ENCODE results near the gene OR2L13. TPM values are rescaled to one million over a fixed set of nuclear protein-coding genes. Genes with fewer than 3 reads are reported as not detected.

The OR2L13 gene
- total RNA-seq, 1 experiment from 2014 or later, result not detected

DNA sequence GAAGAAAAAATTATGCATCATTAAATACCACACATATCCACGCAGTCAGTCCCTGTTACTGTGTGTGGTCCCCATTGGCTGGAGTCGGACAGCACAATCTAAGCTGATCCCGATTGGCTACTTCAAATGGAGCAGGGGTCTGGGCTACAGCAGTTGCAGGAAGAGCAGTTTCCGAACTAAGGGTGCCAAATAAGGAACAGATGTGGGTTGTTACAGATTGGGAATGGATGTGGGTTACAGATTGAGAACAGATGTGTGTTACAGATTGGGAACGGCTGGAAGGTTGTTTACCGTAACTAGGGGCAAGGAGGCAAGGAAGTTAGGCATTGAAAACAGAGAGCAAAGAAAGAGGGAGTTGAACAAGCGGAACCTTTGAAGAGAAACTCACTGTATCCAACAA, 19.9 kb downstream of the OR2L13 start:
- H3K23ac ChIP-seq (ENCODE audit: insufficient read length, low read depth, low read length), result no peak overlapping the region
- H3K9me3 Mint-ChIP-seq, result peaks cover 56 to 62% of the 10 kb centered on the region in 2 experiments
- no peak overlapping the region for H2BK120ac ChIP-seq (ENCODE audit: low read depth, low read length, poor library complexity, severe bottlenecking)
- TF ChIP-seq CTCF (conservative IDR thresholded peaks at IDR 0.05), result no peak
- H3K4me3 Mint-ChIP-seq, result no peak overlapping the region
- H3K27me3 Mint-ChIP-seq (ENCODE audit: low read depth), result peaks cover 3% of the 10 kb centered on the region
- no peak overlapping the region for H3K14ac ChIP-seq (ENCODE audit: insufficient read depth, low read length)
- H3K4me1 Mint-ChIP-seq, result no peaks in the 10 kb centered on the region
- no peak overlapping the region for H4K91ac ChIP-seq (ENCODE audit: insufficient read length, low read depth, low read length)
- H4K8ac ChIP-seq (replicated peaks; ENCODE audit: insufficient read length, low read depth, low read length), result no peak overlapping the region
- no peak overlapping the region for H2BK20ac ChIP-seq (ENCODE audit: low read depth, low read length, poor library complexity, severe bottlenecking)
- H3K4me1 ChIP-seq (ENCODE audit: insufficient read depth, low read length), result no peaks in the 10 kb centered on the region
- no peaks in the 10 kb centered on the region for H3K79me1 ChIP-seq (ENCODE audit: insufficient read depth, low read depth, low read length, poor library complexity, severe bottlenecking)
- H2AFZ ChIP-seq (ENCODE audit: low read length), result no peak overlapping the region
- no peak overlapping the region for H4K5ac ChIP-seq (ENCODE audit: insufficient read length, low read depth, low read length)
- no peak overlapping the region for H3K56ac ChIP-seq (ENCODE audit: insufficient read length, low read depth, low read length)
- no peak overlapping the region for H3K27ac Mint-ChIP-seq
- H2BK5ac ChIP-seq (ENCODE audit: insufficient read length, low read length), result no peak overlapping the region
- no peak overlapping the region for H3K9ac ChIP-seq (ENCODE audit: extremely low read depth, insufficient read length, low read length)
- H2AK5ac ChIP-seq (ENCODE audit: insufficient read length, low read length), result no peak overlapping the region
- WGBS (ENCODE audit: extremely low coverage, insufficient read length, low lambda C conversion rate), result no CpG with 5 or more reads among the region's 7 CpGs
- no peaks in the 10 kb centered on the region for H3K27me3 ChIP-seq (ENCODE audit: insufficient read depth, low read length)
- no peak for DNase-seq
- no peak overlapping the region for H3K18ac ChIP-seq (ENCODE audit: insufficient read length, low read depth, low read length)
- no peak overlapping the region for H2BK15ac ChIP-seq (ENCODE audit: low read depth, low read length)
- peaks cover 52% of the 10 kb centered on the region for H3K9me3 ChIP-seq (ENCODE audit: control insufficient read depth, low read depth, low read length)
- H3K36me3 Mint-ChIP-seq (ENCODE audit: insufficient read depth in 1 of 3, low read depth in 3 of 3), result peaks cover 0 to 15% (median 3%) of the 10 kb centered on the region in 3 experiments; a peak in 4 of 7 replicates
- H3K79me2 ChIP-seq (ENCODE audit: insufficient read depth, low read length), result no peaks in the 10 kb centered on the region
- H4K20me1 ChIP-seq (ENCODE audit: control insufficient read depth, insufficient read depth, insufficient read length), result no peaks in the 10 kb centered on the region
- no peaks in the 10 kb centered on the region for H3K23me2 ChIP-seq (ENCODE audit: insufficient read length, low read depth, low read length, poor library complexity, severe bottlenecking)
- H3K4ac ChIP-seq (ENCODE audit: low read depth, low read length), result no peak overlapping the region
- no peak overlapping the region for H3K4me2 ChIP-seq (ENCODE audit: insufficient read depth, insufficient read length, low read length)
- H2BK12ac ChIP-seq (ENCODE audit: insufficient read length, low read depth, low read length), result no peak overlapping the region
- no peak overlapping the region for H3K27ac ChIP-seq (ENCODE audit: insufficient read length, low read depth, low read length)
- no peak overlapping the region for H3T11ph ChIP-seq (ENCODE audit: low read length)
